ENCODE measurements around the gene PRR9.

DNA sequence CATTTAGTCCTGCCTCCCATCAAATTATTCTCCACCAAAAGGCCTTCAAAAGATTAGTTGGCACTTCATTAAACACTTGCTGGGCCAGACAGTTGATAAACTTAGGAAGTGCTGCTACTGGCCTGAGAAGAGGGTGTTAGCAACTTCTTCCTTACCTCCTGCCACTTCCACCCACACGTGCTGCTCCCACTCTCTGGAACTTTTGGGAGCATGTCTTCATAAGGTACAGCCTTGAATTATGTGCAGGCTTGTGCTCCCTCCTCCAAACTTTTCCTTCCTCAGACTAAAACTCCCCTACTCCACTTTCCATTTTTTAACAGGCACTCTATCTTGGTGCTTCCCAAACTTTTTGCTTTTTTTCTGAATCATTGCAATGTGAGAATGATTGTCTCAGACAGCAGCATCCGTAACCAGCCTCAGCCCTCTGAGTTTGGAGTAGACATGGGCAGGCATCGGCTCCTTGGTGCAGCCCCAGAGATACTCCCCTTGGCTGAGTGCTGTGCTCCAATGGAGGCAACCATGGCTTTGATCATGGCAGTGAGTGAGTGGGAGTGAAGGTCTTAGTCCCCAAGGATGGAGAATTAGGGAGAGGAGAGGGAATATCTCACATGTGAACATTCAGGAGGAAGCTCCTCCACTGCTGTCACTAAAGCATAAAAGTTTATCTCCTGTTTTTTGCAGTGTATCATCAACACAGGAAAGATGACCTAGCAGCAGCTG lies 22.9 kb upstream of the PRR9 start:
- no peak for TF ChIP-seq CTCF (IDR thresholded peaks at IDR 0.05)
- TF ChIP-seq EP300 (IDR thresholded peaks at IDR 0.05), result no peak
- TF ChIP-seq POLR2AphosphoS5 (IDR thresholded peaks at IDR 0.05), result no peak
